Body of pancreas (tissue), 4 donors: ENCODE measurements around the gene NCAM1. TPM values are rescaled to one million over a fixed set of nuclear protein-coding genes. Genes with fewer than 3 reads are reported as not detected.

Experiments
- ATAC-seq: fragments of 150-250 bp; one replicate; pipeline ENCODE4 v1.9.1; 2016
- DNase-seq, 4 donors: peaks; one replicate each; pipeline ENCODE4 v3.0.0-alpha.2; 2019
- H3K27ac ChIP-seq, 4 donors: fragments of 200-600 bp; sonication (generic); 1 replicate in 3 of 4; 2 replicates in 1 of 4; pipeline versions ENCODE4 v1.5.1 to v1.6.1; 2016 to 2019; ENCODE audit warnings: mild to moderate bottlenecking in 1 of 4, mixed read lengths in 1 of 4, moderate library complexity in 1 of 4
- H3K27me3 ChIP-seq, 2 donors: fragments of 200-600 bp; sonication (generic); one replicate each; pipeline ENCODE4 v1.6.0; 2016; ENCODE audit warnings: mild to moderate bottlenecking in 1 of 2
- H3K36me3 ChIP-seq, 2 donors: fragments of 200-600 bp; sonication (generic); replicated peaks in 1 of 2; 2 replicates each; pipeline ENCODE4 v1.5.1; 2016; ENCODE audit warnings: low read depth in 2 of 2; ENCODE audit not compliant: insufficient read depth in 1 of 2
- H3K4me1 ChIP-seq: fragments of 200-600 bp; sonication (generic); one replicate; pipeline ENCODE4 v1.6.0; 2016
- H3K4me3 ChIP-seq, 2 donors: fragments of 200-600 bp; sonication (generic); 1 replicate in 1 of 2; 2 replicates in 1 of 2; pipeline ENCODE4 v1.5.1; 2016 to 2019
- H3K9me3 ChIP-seq, 3 donors: fragments of 200-600 bp; sonication (generic); 1 replicate in 2 of 3; 2 replicates in 1 of 3; pipeline ENCODE4 v1.5.1; 2016
- CTCF ChIP-seq, 7 experiments: fragments of 450-650 bp in 4 of 7; fragments of 200-600 bp in 3 of 7; sonication (generic) in 3 of 7; IDR thresholded peaks; one replicate each; pipeline ENCODE4 v1.5.1; 2016 to 2019; ENCODE audit warnings: antibody characterized with exemption in 7 of 7
- POLR2A ChIP-seq, 3 donors: fragments of 450-650 bp; IDR thresholded peaks; one replicate each; pipeline ENCODE4 v1.6.1; 2016; ENCODE audit warnings: antibody characterized with exemption in 3 of 3, mild to moderate bottlenecking in 2 of 3
- WGBS, 2 donors: methylation state at CpG; one replicate each; pipeline ENCODE4 v1.1.5; 2017; 5-methylcytosine and 5-hydroxymethylcytosine counted together
- intact Hi-C: fragments of 100-400 bp; cut with DNase I; formaldehyde crosslinking; loops from one replicate; pipeline ENCODE4 v1.15.1; 2023
- total RNA-seq, 2 donors: library from RNA; depleted of rRNA; stranded (reverse); fragments of >200 nt; gene quantifications; one replicate each; pipeline ENCODE4 v1.1.0, GENCODE V29; 2016

The NCAM1 gene
- total RNA-seq, 2 donors from 2014 or later: 10.1 to 26.0 TPM

GRCh38 chr11:113085446-113085845 is 124.2 kb downstream of the NCAM1 start:
- no peak for ATAC-seq

GRCh38 chr11:113087706-113088105 is 126.5 kb downstream of the NCAM1 start:
- Histone ChIP-seq H3K27me3 (no peaks in the 10 kb centered on the region), H3K36me3 (no peaks in the 10 kb centered on the region), H3K9me3 (no peaks in the 10 kb centered on the region), H3K27ac (no peak overlapping the region), H3K4me3 (no peak overlapping the region), H3K4me1 (no peaks in the 10 kb centered on the region)
- intact Hi-C loops: no loop called here
- no peak for TF ChIP-seq POLR2A (IDR thresholded peaks at IDR 0.05)
- TF ChIP-seq CTCF (IDR thresholded peaks at IDR 0.05): no peak
- no peak for ATAC-seq
- no peak for DNase-seq
- WGBS, 2 donors: 67 to 79% methylated on average over 4 of the region's 4 CpGs

More at GRCh38 chr11:113085446-113085845, 124.2 kb downstream of the NCAM1 start:
- H3K4me1 ChIP-seq: no peaks in the 10 kb centered on the region
- H3K4me3 ChIP-seq: no peak overlapping the region
- WGBS, 2 donors: 51 to 71% methylated on average over 3 of the region's 3 CpGs
- no peak overlapping the region for H3K27ac ChIP-seq
- no peaks in the 10 kb centered on the region for H3K36me3 ChIP-seq
- no peaks in the 10 kb centered on the region for H3K9me3 ChIP-seq
- no peaks in the 10 kb centered on the region for H3K27me3 ChIP-seq
- intact Hi-C loops: no loop called here
- no peak for DNase-seq
- TF ChIP-seq POLR2A (IDR thresholded peaks at IDR 0.05) (no peak), CTCF (IDR thresholded peaks at IDR 0.05) (no peak)

- DNase-seq: no peak
- no peaks in the 10 kb centered on the region for H3K4me1 ChIP-seq
- no peaks in the 10 kb centered on the region for H3K36me3 ChIP-seq
- TF ChIP-seq CTCF (IDR thresholded peaks at IDR 0.05): no peak
- no peak for TF ChIP-seq POLR2A (IDR thresholded peaks at IDR 0.05)
- no peak overlapping the region for H3K4me3 ChIP-seq
- ATAC-seq: no peak
- H3K27ac ChIP-seq: no peak overlapping the region
- H3K27me3 ChIP-seq: no peaks in the 10 kb centered on the region
- intact Hi-C loops: no loop called here
- no peaks in the 10 kb centered on the region for H3K9me3 ChIP-seq
- WGBS, 2 donors: 64 to 79% methylated on average over 4 of the region's 4 CpGs
Measured at GRCh38 chr11:113090716-113091480, 129.7 kb downstream of the NCAM1 start.

GRCh38 chr11:113091481-113091780 is 130.2 kb downstream of the NCAM1 start:
- Histone ChIP-seq H3K9me3 (no peaks in the 10 kb centered on the region), H3K4me3 (no peak overlapping the region), H3K27me3 (no peaks in the 10 kb centered on the region), H3K27ac (no peak overlapping the region), H3K4me1 (no peaks in the 10 kb centered on the region), H3K36me3 (no peaks in the 10 kb centered on the region)
- 55 to 56% methylated on average over 1 of the region's 1 CpG for WGBS, 2 donors
- ATAC-seq (no peak), DNase-seq (no peak)
- no peak for TF ChIP-seq POLR2A (IDR thresholded peaks at IDR 0.05)
- TF ChIP-seq CTCF (IDR thresholded peaks at IDR 0.05): no peak
- intact Hi-C loops: no loop called here

- no peak overlapping the region for H3K4me3 ChIP-seq
- H3K27me3 ChIP-seq: no peaks in the 10 kb centered on the region
- ATAC-seq (no peak), DNase-seq (no peak)
- no peaks in the 10 kb centered on the region for H3K36me3 ChIP-seq
- H3K4me1 ChIP-seq: no peaks in the 10 kb centered on the region
- no peak overlapping the region for H3K27ac ChIP-seq
- 47 to 48% methylated on average over 1 of the region's 1 CpG for WGBS, 2 donors
- intact Hi-C loops: no loop called here
- TF ChIP-seq POLR2A (IDR thresholded peaks at IDR 0.05): no peak
- TF ChIP-seq CTCF (IDR thresholded peaks at IDR 0.05): no peak
- no peaks in the 10 kb centered on the region for H3K9me3 ChIP-seq
Measured at GRCh38 chr11:113096648-113097047, 135.4 kb downstream of the NCAM1 start.
